Activated CD4-positive, alpha-beta T cell treated with anti-CD3 and anti-CD28 coated beads, Interleukin-2, amount 10 ng/mL, durations not matched to agents 7 days and 5 days (primary cell): ENCODE data around the gene GLB1L3. TPM values are rescaled to one million over a fixed set of nuclear protein-coding genes. Genes with fewer than 3 reads are reported as not detected.

Experiments
- CTCF ChIA-PET: fragments of 350-600 bp; sonication (Branson Sonifier 250); formaldehyde crosslinking; loops from one replicate; lab custom pipeline; 2021; ENCODE audit warnings: antibody characterized with exemption; lab: Charles Lee
- POLR2A ChIA-PET: fragments of 350-600 bp; sonication (Branson Sonifier 250); formaldehyde crosslinking; loops from one replicate; lab custom pipeline; 2021; ENCODE audit warnings: antibody characterized with exemption; lab: Charles Lee
- DNase-seq: peaks from one replicate; pipeline ENCODE4 v3.0.0-alpha.2; 2020
- H3K27ac Mint-ChIP-seq: one replicate; pipeline ENCODE4 v1.8.0; 2021; ENCODE audit warnings: mild to moderate bottlenecking, moderate library complexity, mixed read lengths
- H3K27me3 Mint-ChIP-seq: one replicate; pipeline ENCODE4 v1.8.0; 2021; ENCODE audit warnings: mixed read lengths
- H3K36me3 Mint-ChIP-seq: one replicate; pipeline ENCODE4 v1.8.0; 2021; ENCODE audit warnings: low read depth, mixed read lengths
- H3K4me1 Mint-ChIP-seq: one replicate; pipeline ENCODE4 v1.8.0; 2021; ENCODE audit warnings: mixed read lengths
- H3K4me3 Mint-ChIP-seq: one replicate; pipeline ENCODE4 v1.8.0; 2021; ENCODE audit warnings: mild to moderate bottlenecking, moderate library complexity, mixed read lengths
- H3K9me3 Mint-ChIP-seq: one replicate; pipeline ENCODE4 v1.8.0; 2021; ENCODE audit warnings: mixed read lengths
- total RNA-seq, 2 experiments: library from RNA; stranded (reverse); gene quantifications; one replicate each; pipeline ENCODE4 v1.2.3, GENCODE V29; 2021

Gene GLB1L3
- 1 to 10 TPM; 6.8 to 7.2 TPM for total RNA-seq

- peaks cover 56% of the 10 kb centered on the region for H3K4me1 Mint-ChIP-seq
- DNase-seq = peak; percentile 89
- peak within 1 kb of the TSS; percentile 95 for H3K27ac Mint-ChIP-seq
- peaks cover 27% of the 10 kb centered on the region for H3K36me3 Mint-ChIP-seq
- H3K4me3 Mint-ChIP-seq = peak within 1 kb of the TSS; percentile 88
- H3K27me3 Mint-ChIP-seq = peaks cover 3% of the 10 kb centered on the region
- ChIA-PET POLR2A (interaction anchor here (0.6 to 2.8 kb wide), 2 partner anchors 51 to 185 kb away, joined by 4 to 11 read pairs; partner anchors contain the start of genes NCAPD3 and VPS26B), CTCF (interaction anchor here (0.7 to 5.0 kb wide), 23 partner anchors 9 to 348 kb away, joined by 3 to 28 read pairs (median 4); partner anchors contain the start of genes NCAPD3 and VPS26B)
- no peaks in the 10 kb centered on the region for H3K9me3 Mint-ChIP-seq
Measured at GRCh38 chr11:134275534-134276395, at the start of gene GLB1L3. Gene GLB1L3, plus strand, starts transcription at chr11:134276379. Its CDS starts 362 bp downstream, at chr11:134276741.

- H3K4me3 Mint-ChIP-seq = peak overlapping the region; percentile 88
Measured at GRCh38 chr11:134226806-134227325, 49.3 kb upstream of the GLB1L3 start.

GRCh38 chr11:134228625-134229024, 47.6 kb upstream of the GLB1L3 start:
- DNase-seq = peak; percentile 51
- ChIA-PET POLR2A (no interaction called here), CTCF (interaction anchor here (1.0 to 2.9 kb wide), 3 partner anchors 15 to 41 kb away, joined by 3 to 12 read pairs (median 3); no protein-coding TSS in a partner anchor)
- Mint-ChIP-seq H3K4me3 (no peak overlapping the region), H3K9me3 (no peaks in the 10 kb centered on the region), H3K27ac (no peak overlapping the region), H3K36me3 (peaks cover 29% of the 10 kb centered on the region), H3K27me3 (no peaks in the 10 kb centered on the region), H3K4me1 (peaks cover 72% of the 10 kb centered on the region)

More at GRCh38 chr11:134226806-134227325, 49.3 kb upstream of the GLB1L3 start:
- Mint-ChIP-seq H3K27me3 (no peaks in the 10 kb centered on the region), H3K27ac (no peak overlapping the region), H3K36me3 (peaks cover 38% of the 10 kb centered on the region), H3K4me1 (peaks cover 75% of the 10 kb centered on the region), H3K9me3 (no peaks in the 10 kb centered on the region)
- ChIA-PET POLR2A (no interaction called here), CTCF (interaction anchor here (1.0 to 4.1 kb wide), 3 partner anchors 18 to 48 kb away, joined by 3 to 26 read pairs (median 4); partner anchors contain the start of gene GLB1L3)
- no peak for DNase-seq

- ChIA-PET CTCF (interaction anchor here (1.0 to 2.9 kb wide), 4 partner anchors 14 to 42 kb away, joined by 3 to 12 read pairs (median 7); no protein-coding TSS in a partner anchor), POLR2A (no interaction called here)
- no peaks in the 10 kb centered on the region for H3K9me3 Mint-ChIP-seq
- peaks cover 29% of the 10 kb centered on the region for H3K36me3 Mint-ChIP-seq
- no peak overlapping the region for H3K4me3 Mint-ChIP-seq
- DNase-seq = no peak
- no peak overlapping the region for H3K27ac Mint-ChIP-seq
- H3K27me3 Mint-ChIP-seq = no peaks in the 10 kb centered on the region
- peaks cover 72% of the 10 kb centered on the region for H3K4me1 Mint-ChIP-seq
Measured at GRCh38 chr11:134229126-134229790, 46.9 kb upstream of the GLB1L3 start.

GRCh38 chr11:134230339-134230738, 45.8 kb upstream of the GLB1L3 start:
- Mint-ChIP-seq H3K27ac (no peak overlapping the region), H3K9me3 (no peaks in the 10 kb centered on the region), H3K4me3 (no peak overlapping the region), H3K4me1 (peaks cover 72% of the 10 kb centered on the region), H3K27me3 (no peaks in the 10 kb centered on the region), H3K36me3 (peaks cover 34% of the 10 kb centered on the region)
- CTCF ChIA-PET = interaction anchor here (2.6 to 2.9 kb wide), 2 partner anchors 14 to 31 kb away, joined by 11 to 12 read pairs; no protein-coding TSS in a partner anchor
- POLR2A ChIA-PET = interaction anchor here (0.6 kb wide), 1 partner anchor 27 kb away, joined by 3 read pairs; no protein-coding TSS in a partner anchor
- no peak for DNase-seq

GRCh38 chr11:134231958-134232659, 44.1 kb upstream of the GLB1L3 start:
- peak overlapping the region; percentile 28 for H3K27ac Mint-ChIP-seq
- POLR2A ChIA-PET = no interaction called here
- CTCF ChIA-PET = interaction anchor here (1.6 to 2.6 kb wide), 2 partner anchors 12 to 21 kb away, joined by 4 to 11 read pairs; partner anchors contain the start of genes ACAD8 and THYN1
- H3K9me3 Mint-ChIP-seq = no peaks in the 10 kb centered on the region
- peaks cover 32% of the 10 kb centered on the region for H3K36me3 Mint-ChIP-seq
- DNase-seq = no peak
- no peak overlapping the region for H3K4me3 Mint-ChIP-seq
- peaks cover 55% of the 10 kb centered on the region for H3K4me1 Mint-ChIP-seq
- no peaks in the 10 kb centered on the region for H3K27me3 Mint-ChIP-seq

- H3K9me3 Mint-ChIP-seq = no peaks in the 10 kb centered on the region
- no peaks in the 10 kb centered on the region for H3K27me3 Mint-ChIP-seq
- CTCF ChIA-PET = interaction anchor here (0.5 to 2.7 kb wide), 5 partner anchors 10 to 42 kb away, joined by 3 to 16 read pairs (median 3); partner anchors contain the start of gene GLB1L3
- no peak overlapping the region for H3K27ac Mint-ChIP-seq
- peaks cover 34% of the 10 kb centered on the region for H3K36me3 Mint-ChIP-seq
- POLR2A ChIA-PET = no interaction called here
- H3K4me1 Mint-ChIP-seq = peaks cover 38% of the 10 kb centered on the region
- no peak for DNase-seq
- H3K4me3 Mint-ChIP-seq = no peak overlapping the region
Measured at GRCh38 chr11:134233729-134234179, 42.4 kb upstream of the GLB1L3 start.

GRCh38 chr11:134235399-134235798, 40.8 kb upstream of the GLB1L3 start:
- ChIA-PET CTCF (interaction anchor here (2.7 kb wide), 1 partner anchor 9 kb away, joined by 16 read pairs; no protein-coding TSS in a partner anchor), POLR2A (no interaction called here)
- Mint-ChIP-seq H3K4me3 (no peak overlapping the region), H3K4me1 (peaks cover 24% of the 10 kb centered on the region), H3K27ac (no peak overlapping the region), H3K9me3 (no peaks in the 10 kb centered on the region), H3K27me3 (no peaks in the 10 kb centered on the region), H3K36me3 (peaks cover 33% of the 10 kb centered on the region)
- no peak for DNase-seq

- no peaks in the 10 kb centered on the region for H3K27me3 Mint-ChIP-seq
- H3K27ac Mint-ChIP-seq = peak overlapping the region; percentile 9
- CTCF ChIA-PET = no interaction called here
- no peak for DNase-seq
- H3K4me3 Mint-ChIP-seq = no peak overlapping the region
- POLR2A ChIA-PET = no interaction called here
- peaks cover 11% of the 10 kb centered on the region for H3K4me1 Mint-ChIP-seq
- H3K9me3 Mint-ChIP-seq = no peaks in the 10 kb centered on the region
- peaks cover 30% of the 10 kb centered on the region for H3K36me3 Mint-ChIP-seq
Measured at GRCh38 chr11:134236834-134237556, 39.2 kb upstream of the GLB1L3 start.

GRCh38 chr11:134237557-134237922, 38.6 kb upstream of the GLB1L3 start:
- POLR2A ChIA-PET = no interaction called here
- Mint-ChIP-seq H3K4me3 (no peak overlapping the region), H3K9me3 (no peaks in the 10 kb centered on the region), H3K36me3 (peaks cover 30% of the 10 kb centered on the region), H3K27me3 (no peaks in the 10 kb centered on the region), H3K27ac (peak overlapping the region; percentile 9), H3K4me1 (peaks cover 5% of the 10 kb centered on the region)
- no peak for DNase-seq
- CTCF ChIA-PET = no interaction called here

- H3K36me3 Mint-ChIP-seq = peaks cover 39% of the 10 kb centered on the region
- DNase-seq = no peak
- POLR2A ChIA-PET = no interaction called here
- no peak overlapping the region for H3K4me3 Mint-ChIP-seq
- H3K27me3 Mint-ChIP-seq = no peaks in the 10 kb centered on the region
- no peaks in the 10 kb centered on the region for H3K9me3 Mint-ChIP-seq
- CTCF ChIA-PET = no interaction called here
- H3K27ac Mint-ChIP-seq = no peak overlapping the region
- no peaks in the 10 kb centered on the region for H3K4me1 Mint-ChIP-seq
Measured at GRCh38 chr11:134238956-134239355, 37.2 kb upstream of the GLB1L3 start.
